Neural crest cell (in vitro differentiated cells): Measurements from ENCODE around the gene CLCNKA. TPM values are rescaled to one million over a fixed set of nuclear protein-coding genes. Genes with fewer than 3 reads are reported as not detected.
"Not testable (repeated sequence)": the region's sequence is repeated elsewhere in the genome, so short reads cannot be mapped to it uniquely, and the experiment has no call there.

Experiments
- DNase-seq: peaks from one replicate; pipeline ENCODE4 v3.0.0; 2021; ENCODE audit warnings: low read depth, mixed read lengths, low spot score
- H3K27ac Mint-ChIP-seq: one replicate; pipeline ENCODE4 v1.8.0; 2021; ENCODE audit warnings: mild to moderate bottlenecking, mixed read lengths; ENCODE audit not compliant: unreplicated experiment
- H3K27me3 Mint-ChIP-seq: 2 replicates; pipeline ENCODE4 v1.8.0; 2021; ENCODE audit warnings: low read depth, mild to moderate bottlenecking, mixed read lengths
- H3K36me3 Mint-ChIP-seq: 2 replicates; pipeline ENCODE4 v1.8.0; 2021; ENCODE audit warnings: low read depth, mild to moderate bottlenecking, mixed read lengths
- H3K4me1 Mint-ChIP-seq: 2 replicates; pipeline ENCODE4 v1.8.0; 2021; ENCODE audit warnings: mixed read lengths
- H3K4me3 Mint-ChIP-seq: one replicate; pipeline ENCODE4 v1.8.0; 2021; ENCODE audit warnings: mild to moderate bottlenecking, mixed read lengths
- H3K9me3 Mint-ChIP-seq: 2 replicates; pipeline ENCODE4 v1.8.0; 2021; ENCODE audit warnings: mixed read lengths
- CTCF ChIP-seq: fragments of 200-600 bp; sonication (generic); conservative IDR thresholded peaks from 2 replicates; pipeline ENCODE4 v1.5.0; 2021; ENCODE audit warnings: antibody characterized with exemption, mild to moderate bottlenecking
- total RNA-seq: library from RNA; stranded (reverse); gene quantifications from 2 replicates; pipeline ENCODE4 v1.2.1, GENCODE V29; 2021

The CLCNKA gene
- total RNA-seq, 1 donor from 2014 or later: not detected

GRCh38 chr1:15998929-15999328, 22.9 kb upstream of the CLCNKA start:
- Mint-ChIP-seq H3K4me1 (no peaks in the 10 kb centered on the region), H3K36me3 (no peaks in the 10 kb centered on the region), H3K27me3 (peaks cover 4% of the 10 kb centered on the region), H3K27ac (no peak overlapping the region), H3K4me3 (no peak overlapping the region), H3K9me3 (no peaks in the 10 kb centered on the region)
- TF ChIP-seq CTCF: no peak
- no peak for DNase-seq

- H3K27me3 Mint-ChIP-seq, H3K27ac Mint-ChIP-seq, DNase-seq, H3K4me1 Mint-ChIP-seq, H3K9me3 Mint-ChIP-seq, H3K36me3 Mint-ChIP-seq, H3K4me3 Mint-ChIP-seq: not testable (repeated sequence)
These were observed 20.6 kb upstream of the CLCNKA start for GRCh38 chr1:16001274-16001673.

- DNase-seq: no peak
- no peak for TF ChIP-seq CTCF
- no peaks in the 10 kb centered on the region for H3K36me3 Mint-ChIP-seq
- no peak overlapping the region for H3K27ac Mint-ChIP-seq
- no peaks in the 10 kb centered on the region for H3K9me3 Mint-ChIP-seq
- no peaks in the 10 kb centered on the region for H3K4me1 Mint-ChIP-seq
- H3K27me3 Mint-ChIP-seq: no peaks in the 10 kb centered on the region
- H3K4me3 Mint-ChIP-seq: no peak overlapping the region
These were observed 16.2 kb upstream of the CLCNKA start for GRCh38 chr1:16005597-16005996.

- H3K4me1 Mint-ChIP-seq: no peaks in the 10 kb centered on the region
- no peak for TF ChIP-seq CTCF
- no peaks in the 10 kb centered on the region for H3K9me3 Mint-ChIP-seq
- DNase-seq: no peak
- no peaks in the 10 kb centered on the region for H3K27me3 Mint-ChIP-seq
- H3K4me3 Mint-ChIP-seq: no peak overlapping the region
- H3K36me3 Mint-ChIP-seq: no peaks in the 10 kb centered on the region
- H3K27ac Mint-ChIP-seq: no peak overlapping the region
These were observed 15.8 kb upstream of the CLCNKA start for GRCh38 chr1:16006010-16006409.

- H3K4me3 Mint-ChIP-seq: no peak overlapping the region
- H3K27ac Mint-ChIP-seq: no peak overlapping the region
These were observed 15.0 kb upstream of the CLCNKA start for GRCh38 chr1:16006552-16007485.

More at GRCh38 chr1:16006552-16007485, 15.0 kb upstream of the CLCNKA start:
- H3K27me3 Mint-ChIP-seq: no peaks in the 10 kb centered on the region
- H3K4me1 Mint-ChIP-seq: no peaks in the 10 kb centered on the region
- no peak for DNase-seq
- H3K9me3 Mint-ChIP-seq: no peaks in the 10 kb centered on the region
- no peaks in the 10 kb centered on the region for H3K36me3 Mint-ChIP-seq
- TF ChIP-seq CTCF: no peak
